Activated CD8-positive, alpha-beta memory T cell treated with anti-CD3 and anti-CD28 coated beads, Interleukin-2, amount 50 U/mL, for 24 hours (primary cell): Measurements from ENCODE around the gene ARHGAP26.

Experiments
- DNase-seq: peaks from one replicate; pipeline ENCODE4 v3.0.0-alpha.2; 2020; ENCODE audit errors: extremely low read depth

The ARHGAP26 gene

DNA sequence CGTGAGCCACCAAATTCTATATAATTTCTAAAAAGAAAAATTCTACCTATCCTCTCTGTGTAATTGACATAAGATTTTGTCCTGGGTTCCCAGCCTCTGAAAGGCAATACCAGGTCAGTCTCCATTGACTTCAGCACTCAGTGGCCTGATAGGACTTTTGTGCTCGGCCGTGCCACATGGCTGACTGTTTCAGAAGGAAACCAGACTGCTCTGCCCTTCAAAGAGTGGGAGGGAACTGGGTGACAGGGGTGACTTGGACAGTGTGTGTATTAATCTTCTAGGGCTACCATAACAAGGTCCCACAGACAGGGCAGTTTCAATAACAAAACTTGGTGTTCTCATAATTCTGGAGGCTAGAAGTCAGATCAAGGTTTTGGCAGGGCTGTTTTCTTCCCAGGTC, 43.0 kb downstream of the ARHGAP26 start:
- no peak for DNase-seq

DNA sequence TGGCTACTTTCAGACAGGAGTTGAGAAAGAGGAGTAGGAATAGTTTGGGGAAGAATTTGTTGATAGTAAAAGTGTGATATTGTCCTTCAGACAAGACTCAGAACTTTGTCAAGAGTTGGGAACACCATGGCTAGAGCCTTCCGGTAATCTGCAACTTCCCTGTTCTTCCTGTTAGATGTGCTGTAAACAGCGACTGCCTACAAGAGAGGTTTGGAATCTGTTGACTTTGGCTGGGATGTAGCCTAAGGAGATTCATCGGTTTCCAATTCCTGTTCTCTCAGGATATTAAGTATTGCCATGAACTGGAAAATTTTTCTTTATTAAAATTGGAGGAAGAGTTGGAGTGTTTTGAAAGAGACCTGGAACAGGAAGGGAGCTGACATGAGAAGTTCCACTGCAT, 43.9 kb downstream of the ARHGAP26 start:
- no peak for DNase-seq

DNA sequence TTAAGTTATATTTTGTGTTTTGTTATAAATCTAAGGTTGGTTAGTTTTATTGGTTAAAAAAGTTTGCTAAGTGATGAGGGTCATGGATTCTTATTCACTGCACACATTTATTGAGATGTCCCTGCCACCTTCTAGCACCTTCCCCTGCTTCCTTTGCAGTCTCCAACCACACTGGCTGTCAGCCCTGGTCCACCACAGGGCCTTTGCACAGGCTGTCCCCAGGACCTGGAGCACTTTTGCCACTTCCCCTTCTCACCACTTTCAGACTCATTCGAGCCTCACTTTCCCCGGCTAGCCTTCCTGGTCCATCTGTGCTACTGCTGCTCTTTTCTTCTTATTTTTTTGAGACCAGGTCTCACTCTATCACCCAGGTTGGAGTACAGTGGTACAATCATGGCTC, 45.3 kb downstream of the ARHGAP26 start:
- DNase-seq, result no peak

DNA sequence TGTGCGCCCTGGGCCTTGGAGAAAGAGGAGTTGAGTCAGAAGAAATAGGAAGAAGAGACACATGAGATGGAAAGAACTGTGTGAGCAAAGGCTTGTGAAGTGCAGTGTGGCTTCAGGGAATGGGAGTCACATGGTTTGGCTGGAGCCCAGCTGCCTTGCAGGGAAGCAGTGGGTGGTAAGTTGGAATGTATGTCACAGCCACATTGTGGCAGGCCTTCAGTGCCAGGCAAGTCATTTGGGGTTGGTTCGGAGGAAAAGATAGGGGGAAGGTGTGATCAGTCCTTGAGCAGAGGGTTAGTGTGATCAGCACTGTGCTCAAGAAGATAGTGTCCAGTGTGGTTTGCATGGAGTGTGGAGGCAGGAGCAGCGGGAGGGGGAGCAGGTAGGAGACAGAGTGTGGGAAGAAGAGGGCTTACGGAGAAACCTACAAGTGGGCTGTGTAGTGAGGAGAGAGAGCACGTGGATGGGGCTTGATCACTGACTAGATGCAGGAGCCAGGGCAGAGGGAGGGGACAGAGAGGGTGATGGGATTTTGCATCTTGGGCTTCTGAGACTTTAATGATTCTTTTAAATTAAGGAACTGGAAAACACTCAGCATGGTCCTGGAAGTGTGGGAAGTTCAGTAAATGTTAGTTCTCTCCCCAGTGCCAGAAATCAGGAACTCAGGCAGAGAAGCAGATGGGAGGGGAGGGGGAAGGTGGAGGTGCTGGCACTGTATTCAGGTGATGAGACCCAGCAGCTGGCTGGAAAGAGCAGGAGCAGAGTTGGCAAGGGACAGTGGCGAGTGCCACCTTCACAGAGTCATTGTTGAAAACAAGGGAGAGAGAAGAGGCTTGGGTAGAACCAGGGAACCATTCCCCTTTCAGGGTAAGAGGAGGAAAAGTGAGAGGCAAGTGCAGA, 46.6 kb downstream of the ARHGAP26 start:
- no peak for DNase-seq

DNA sequence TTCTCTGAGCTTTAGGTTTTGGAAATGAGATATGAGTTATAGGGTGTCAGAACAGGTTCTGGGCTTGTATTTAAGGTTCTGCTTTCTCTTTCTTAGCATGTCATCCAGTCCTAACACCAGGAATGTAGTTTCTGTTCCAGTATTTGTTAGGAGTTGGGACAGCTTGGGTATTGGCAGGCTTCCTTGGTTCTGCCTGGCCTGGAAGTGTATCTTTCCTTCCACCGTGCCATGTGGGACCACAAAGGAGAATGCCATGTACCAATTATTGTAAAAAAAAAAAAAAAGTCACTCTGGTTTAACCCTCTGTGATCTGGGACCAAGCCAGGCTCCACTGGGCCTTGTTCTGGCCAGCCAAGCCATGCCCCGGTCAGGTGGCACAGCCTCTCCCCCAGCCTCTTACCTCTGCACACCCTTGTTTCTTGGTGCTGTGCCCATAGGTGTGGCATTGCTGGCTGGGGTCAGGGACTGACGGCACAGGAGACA, 47.8 kb downstream of the ARHGAP26 start:
- DNase-seq, result no peak

DNA sequence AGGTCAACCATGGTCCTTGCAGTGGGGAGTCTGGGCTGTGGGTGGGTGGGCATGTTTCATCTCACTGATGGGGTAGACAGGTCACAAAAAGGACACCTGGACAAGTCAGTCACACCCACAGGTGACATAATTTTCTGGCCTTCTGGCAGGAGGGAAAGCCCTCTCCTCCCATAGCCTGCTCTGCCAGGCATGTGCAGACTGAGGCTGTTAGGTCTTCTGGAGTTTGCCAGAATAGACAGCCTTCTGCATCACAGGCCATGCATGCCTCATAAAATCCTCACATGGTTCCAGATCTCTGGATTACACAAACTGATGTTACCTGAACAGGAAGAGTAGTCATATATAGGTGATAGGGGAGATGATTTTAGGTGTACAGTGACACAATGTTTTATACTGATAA, 49.1 kb downstream of the ARHGAP26 start:
- no peak for DNase-seq

DNA sequence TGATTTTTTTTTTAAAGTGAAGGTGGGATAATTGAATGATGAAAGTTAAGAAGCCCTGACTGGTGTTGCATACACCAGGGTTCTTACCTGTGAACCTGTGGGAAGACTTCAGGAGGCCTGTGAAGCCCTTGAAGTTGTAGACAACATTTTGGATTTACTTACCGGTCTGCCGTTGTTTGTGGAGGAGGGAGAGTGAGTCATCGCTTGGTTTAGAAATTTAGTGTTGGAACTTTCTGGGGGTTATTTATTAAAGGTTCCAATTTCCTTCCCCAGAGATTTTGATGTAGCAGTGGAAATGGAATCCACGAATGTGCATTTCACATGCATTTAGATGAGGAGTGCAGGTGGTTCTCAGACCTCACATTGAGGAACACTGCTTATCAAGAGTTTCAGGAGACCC, 49.6 kb downstream of the ARHGAP26 start:
- DNase-seq, result no peak

DNA sequence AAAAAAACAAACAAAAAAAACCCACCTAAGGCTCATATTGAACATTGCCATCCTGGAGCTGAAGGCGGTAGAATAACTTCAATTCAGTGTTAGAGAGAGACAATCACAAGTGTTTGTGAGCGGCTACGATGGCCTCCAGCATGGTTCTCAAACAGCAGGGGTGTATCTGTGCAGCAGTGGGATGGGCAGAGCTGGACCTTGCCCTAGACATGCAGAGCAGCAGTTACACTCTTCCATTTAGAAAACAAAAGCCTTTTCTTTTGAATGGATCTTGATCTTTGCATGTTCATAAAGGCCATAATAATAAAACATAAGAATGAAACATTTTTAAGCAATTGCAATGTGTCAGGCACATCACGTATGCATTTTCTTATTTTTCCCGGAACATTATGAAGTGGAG, 50.3 kb downstream of the ARHGAP26 start:
- DNase-seq, result no peak

DNA sequence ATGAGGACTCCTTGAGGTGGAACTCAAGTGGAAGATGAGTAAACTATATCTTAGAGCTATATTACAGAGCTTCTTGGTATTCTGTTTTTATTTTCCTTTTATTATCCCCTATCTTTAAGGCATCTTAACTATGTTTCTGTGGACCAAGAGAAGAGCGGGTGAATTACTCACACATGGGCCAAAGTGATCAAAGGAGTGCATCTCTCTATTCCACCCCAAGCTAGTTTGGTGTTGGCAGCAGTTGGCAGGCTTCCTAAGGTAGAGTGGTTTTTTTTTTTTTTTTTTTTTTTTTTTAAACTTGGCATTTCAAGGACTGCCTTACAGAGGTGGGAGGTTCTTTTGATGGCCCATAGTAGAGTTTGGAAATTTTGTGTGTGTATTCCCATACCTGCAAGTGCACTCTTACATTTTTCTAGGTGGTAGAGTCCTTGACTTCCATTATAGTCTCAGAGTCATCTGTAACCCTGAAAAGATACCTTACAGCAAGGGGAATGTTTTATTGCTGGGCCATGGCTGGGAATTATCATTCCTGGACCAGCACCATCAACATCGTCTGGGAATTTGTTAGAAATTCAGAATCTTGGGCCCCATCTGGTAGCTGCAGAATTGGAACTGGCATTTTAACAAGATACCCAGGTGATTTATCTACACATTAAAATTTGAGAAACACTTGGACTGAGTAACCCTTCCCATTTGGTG, 51.0 kb downstream of the ARHGAP26 start:
- no peak for DNase-seq

DNA sequence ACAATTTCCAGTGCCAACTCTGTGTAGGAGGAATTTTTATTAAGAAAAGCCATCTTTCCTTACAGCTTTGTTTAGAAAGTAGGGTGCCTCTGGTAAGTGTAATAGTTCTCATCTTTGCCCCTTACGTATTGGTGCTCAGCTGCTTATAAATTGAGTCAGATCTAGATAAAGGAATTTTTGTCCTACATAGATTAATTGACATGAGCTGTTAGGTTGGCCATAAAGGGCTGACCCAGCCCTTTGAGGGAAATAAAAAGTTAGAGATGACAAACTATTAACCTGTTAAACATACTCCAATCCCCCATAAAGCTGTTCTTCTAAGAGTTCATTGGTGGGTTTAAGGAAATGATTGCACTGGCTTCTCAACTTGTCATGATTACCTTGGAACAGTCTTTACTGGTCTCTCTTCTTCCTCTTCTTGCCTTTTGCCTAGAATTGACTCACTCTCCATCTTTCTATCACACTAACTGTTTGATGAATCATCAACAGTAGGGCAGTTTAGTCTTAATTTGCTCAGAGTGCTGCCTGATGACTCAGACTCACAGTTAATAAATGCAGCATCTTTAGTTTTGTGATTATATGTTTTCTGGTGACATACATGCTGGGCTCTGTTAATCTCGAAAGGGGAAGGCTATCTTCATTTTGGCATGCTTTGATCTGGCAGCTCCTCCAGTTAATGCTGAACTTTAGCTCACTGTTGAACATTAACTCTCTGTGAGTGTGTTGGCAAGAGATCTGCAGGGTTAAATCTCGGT, 51.7 kb downstream of the ARHGAP26 start:
- DNase-seq, result no peak

DNA sequence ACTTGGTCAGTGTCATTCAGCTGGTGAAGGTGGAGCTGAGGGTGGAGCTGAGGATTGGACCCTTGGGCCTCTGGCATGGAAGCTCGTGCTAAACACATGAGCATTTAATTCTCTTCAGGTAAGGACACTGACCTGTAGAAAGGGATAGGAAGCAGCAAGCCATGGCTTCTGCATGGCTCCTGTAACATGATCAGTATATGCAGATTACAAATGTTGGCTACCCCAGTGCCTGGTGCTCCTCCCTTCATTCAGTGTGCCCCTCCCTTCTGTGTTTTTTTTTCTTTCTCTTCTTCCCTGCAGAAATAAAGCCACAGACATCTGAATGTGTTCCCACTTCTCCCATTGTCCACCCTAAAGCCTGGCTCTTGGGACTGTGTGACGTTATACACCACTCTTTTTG, 52.9 kb downstream of the ARHGAP26 start:
- DNase-seq, result no peak

DNA sequence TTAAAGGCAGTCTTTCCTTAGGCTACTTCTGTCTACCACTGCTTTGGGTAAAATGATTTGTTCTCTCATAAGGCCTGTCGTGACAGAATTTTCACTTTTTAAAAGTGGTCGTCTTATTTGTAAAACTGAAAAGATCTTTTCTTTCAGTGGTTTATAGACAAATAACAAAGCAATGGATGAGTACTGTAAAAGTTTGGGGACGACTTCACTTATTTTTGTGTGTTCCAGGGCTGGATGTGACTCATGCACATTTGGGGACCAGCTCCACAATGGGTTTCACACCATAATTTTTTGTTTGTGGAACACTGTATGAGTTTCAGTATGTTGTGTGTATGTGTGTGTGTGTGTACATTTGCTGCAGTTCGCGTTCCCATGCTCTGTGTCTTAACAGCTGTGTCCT, 53.6 kb downstream of the ARHGAP26 start:
- no peak for DNase-seq

DNA sequence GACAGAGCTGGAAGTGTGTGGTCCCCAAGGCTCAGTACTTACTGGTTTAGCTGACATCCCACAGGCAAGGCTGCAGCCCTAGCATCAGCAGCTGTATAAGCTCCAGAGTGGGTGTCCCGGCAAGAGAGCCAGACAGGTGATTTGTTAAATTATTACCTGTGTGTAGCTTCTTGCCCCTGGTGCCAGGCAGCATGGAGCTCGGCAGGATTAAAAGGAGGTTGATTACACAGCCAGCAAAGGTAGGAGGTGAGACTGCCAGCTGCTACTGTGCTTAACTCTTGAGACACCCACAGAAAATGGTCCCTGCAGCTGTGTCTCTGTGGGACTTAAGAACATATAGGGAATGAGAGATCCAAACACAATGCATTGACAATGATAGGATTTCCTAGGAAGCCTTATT, 54.2 kb downstream of the ARHGAP26 start:
- no peak for DNase-seq

DNA sequence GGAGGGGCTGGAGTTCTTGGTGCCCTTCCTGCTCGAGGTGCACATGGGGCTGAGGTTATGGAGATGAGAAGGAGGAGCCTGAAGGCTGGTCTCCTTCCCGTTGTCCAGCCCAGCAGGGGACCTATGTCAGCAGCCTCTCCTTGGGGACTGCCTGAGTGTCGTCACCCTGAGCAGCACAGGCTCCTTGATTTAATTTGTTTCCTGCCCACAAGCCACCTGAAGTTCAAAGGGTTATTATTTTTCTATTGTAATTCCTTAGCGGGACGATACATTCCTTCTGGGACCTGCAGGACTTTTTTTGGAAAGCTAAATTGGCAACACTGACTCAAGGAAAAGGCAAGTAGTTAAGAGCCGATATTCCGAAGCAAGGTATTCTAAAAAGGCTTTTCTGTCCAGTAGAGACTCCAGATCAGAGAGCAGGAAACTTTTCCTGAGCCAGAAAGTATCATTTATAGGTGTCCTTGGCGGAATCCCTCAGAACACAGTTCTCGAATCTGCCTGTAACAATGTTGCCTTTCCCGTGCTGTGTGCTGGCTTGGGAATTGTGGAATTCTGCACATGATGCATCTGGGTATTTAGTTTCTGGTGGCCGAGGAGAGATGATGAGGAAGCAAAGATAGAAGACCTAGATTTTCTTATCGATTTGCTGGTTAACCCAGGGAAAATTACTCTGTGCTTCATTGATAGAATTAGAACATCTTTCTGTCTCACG, 55.4 kb downstream of the ARHGAP26 start:
- no peak for DNase-seq

DNA sequence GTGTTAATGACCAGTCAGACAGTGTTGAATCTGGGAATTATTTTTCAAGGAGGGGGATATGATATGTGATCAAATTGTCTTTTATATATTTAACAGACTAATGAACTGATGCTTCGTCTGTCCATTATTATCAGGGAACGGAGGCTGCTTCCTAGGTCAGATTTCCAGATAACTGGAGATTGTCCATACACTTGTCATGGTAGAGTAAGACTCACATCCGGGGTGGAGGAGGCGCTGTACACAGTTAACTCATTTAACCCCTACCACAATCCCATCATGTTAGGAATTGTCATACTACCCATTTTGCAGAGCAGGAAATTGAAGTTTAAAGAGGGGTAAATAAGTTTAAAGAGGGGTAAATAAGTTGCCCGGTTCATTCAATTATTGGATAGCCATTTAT, 55.9 kb downstream of the ARHGAP26 start:
- DNase-seq, result no peak

DNA sequence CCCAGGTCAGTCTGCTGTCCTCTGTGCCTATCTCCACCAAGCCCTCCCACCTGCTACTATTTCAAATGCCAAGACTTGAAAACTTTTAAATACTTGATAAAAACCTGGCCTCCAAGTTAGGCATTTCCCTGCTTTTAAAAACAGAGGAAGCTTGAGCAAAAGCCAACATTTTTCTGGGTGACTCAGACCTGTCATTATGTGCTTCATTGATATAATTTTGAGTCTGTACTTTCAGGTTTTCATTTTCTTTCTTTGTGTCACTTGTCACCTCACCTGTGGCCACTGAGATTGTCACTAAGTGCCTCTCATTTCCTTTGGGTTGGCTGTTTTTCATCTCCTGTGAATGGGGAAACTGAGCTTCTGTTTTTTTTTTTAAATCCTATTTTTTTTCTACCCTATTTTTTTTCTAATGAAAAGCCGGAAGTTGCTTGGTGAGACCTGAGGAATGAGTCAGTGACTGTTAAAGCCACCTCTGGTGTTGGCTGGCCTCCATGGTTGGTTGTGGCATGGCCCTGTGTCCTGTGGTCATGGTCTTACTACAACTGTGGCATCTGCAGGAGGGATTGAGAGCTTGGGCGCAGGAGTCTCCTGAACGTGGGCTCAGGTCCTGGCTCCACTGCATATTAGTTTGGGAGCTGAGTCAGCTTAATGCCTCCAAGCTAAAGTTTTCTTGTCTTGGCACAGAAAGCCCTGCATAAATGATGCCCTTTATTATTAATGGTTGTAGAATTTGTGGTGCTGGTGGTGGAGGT, 56.7 kb downstream of the ARHGAP26 start:
- DNase-seq, result no peak

DNA sequence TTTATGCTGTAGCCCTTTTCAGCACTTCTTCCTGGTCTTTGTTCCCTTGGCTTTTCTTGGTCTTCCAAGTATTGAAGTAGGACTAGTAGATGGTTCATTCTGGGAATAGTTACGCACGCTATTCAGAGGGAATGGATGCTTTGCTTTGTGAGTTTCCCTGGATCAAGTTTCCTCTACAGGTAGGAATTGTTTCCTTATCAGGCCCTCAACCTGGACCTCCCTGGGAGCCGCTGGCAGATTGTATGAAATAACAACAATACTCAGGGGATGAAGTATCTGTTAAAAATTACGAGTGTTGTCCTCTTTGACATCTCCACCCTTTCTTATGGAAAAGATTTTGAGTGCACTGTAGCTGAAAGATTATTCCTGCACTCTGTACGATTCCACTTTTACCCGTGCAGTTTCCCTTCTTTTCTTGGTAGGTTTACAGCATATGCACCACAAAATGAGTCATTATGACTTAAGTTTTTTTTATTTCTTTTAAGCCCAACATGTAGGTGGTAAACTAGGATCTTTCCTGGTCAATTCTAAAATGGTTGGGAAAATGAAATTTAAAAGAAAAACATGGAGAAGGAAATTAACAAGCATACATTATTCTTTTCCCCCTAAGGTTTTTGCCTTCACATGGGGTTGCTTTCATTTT, 57.9 kb downstream of the ARHGAP26 start:
- DNase-seq, result no peak

DNA sequence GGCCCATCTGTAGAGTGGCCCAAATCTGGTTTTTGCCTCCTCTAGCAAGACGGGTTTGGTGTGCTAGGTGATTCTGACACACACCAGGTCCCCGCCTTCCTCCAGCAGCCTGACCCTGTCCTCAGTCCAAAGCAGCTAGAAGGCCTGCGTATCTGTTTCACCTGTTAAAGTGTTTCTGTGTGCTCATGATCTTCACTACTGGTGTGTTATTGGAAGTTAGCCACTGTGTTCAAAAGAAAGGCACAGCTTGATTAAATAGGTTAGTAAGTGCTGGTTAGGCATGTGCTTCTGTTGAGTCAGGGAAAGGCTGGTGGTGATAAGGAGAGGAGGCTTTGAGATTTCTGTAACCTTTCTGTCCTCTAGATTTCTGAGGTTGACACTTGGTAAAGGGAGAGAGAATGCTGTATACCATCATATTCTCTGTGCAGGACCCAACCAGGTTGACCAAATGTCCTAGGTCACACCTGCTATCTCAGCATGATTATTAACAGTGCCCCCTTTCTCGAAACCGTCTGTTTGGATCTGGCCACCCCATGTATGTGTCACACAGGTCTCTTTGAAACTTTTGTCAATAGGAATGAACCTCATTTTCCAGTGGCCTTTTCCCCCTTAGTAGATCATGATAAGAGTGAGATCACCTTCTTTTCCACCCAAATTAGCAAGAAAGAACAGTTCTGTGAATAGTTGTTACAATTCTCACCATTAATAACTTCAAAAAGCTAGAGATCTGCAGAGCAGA, 58.8 kb downstream of the ARHGAP26 start:
- no peak for DNase-seq

DNA sequence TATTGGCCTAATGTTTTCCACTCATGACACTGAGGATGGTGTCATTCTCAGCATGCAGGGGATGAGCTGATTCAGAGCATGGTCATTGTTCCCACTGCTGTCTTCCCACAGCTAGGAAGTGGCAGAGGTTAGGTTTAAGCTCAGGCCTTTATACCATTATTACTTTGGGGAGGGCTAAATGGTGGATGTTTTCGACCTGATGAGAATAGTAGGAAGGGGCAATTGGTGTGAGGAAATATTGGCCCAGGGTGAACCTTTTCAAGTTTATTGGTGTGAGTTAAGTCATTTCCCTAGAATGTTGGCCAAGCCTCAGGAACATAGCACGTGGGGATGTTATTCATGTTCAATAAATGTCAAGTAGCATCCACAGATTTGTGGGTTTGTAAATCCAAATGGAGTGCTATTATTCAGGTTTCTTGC, 59.6 kb downstream of the ARHGAP26 start:
- DNase-seq, result no peak
